ENCODE measurements around the gene CYB561A3.

The CYB561A3 gene

GRCh38 chr11:61345170-61345610 is 16.5 kb downstream of the CYB561A3 start:
- no peak for DNase-seq (ENCODE audit: low read depth)

- DNase-seq (ENCODE audit: low read depth): no peak
These were observed 17.6 kb downstream of the CYB561A3 start for GRCh38 chr11:61343792-61344745.

GRCh38 chr11:61342207-61342803 is 19.4 kb downstream of the CYB561A3 start:
- DNase-seq (ENCODE audit: low read depth): no peak

GRCh38 chr11:61341706-61342105 is 20.0 kb downstream of the CYB561A3 start:
- no peak for DNase-seq (ENCODE audit: low read depth)

- no peak for DNase-seq (ENCODE audit: low read depth)
These were observed 20.7 kb downstream of the CYB561A3 start for GRCh38 chr11:61340979-61341378.

- DNase-seq (ENCODE audit: low read depth): no peak
These were observed 22.2 kb downstream of the CYB561A3 start for GRCh38 chr11:61339490-61339878.

GRCh38 chr11:61338783-61339489 is 22.7 kb downstream of the CYB561A3 start:
- no peak for DNase-seq (ENCODE audit: low read depth)

GRCh38 chr11:61337706-61338470 is 23.8 kb downstream of the CYB561A3 start:
- DNase-seq (ENCODE audit: low read depth): no peak

- DNase-seq (ENCODE audit: low read depth): peak; percentile 69
These were observed 25.3 kb downstream of the CYB561A3 start for GRCh38 chr11:61336171-61336935.

- DNase-seq (ENCODE audit: low read depth): no peak
These were observed 26.3 kb downstream of the CYB561A3 start for GRCh38 chr11:61335355-61335710.

- DNase-seq (ENCODE audit: low read depth): no peak
These were observed 27.0 kb downstream of the CYB561A3 start for GRCh38 chr11:61334434-61335354.

- no peak for DNase-seq (ENCODE audit: low read depth)
These were observed 27.9 kb downstream of the CYB561A3 start for GRCh38 chr11:61333550-61334433.

- peak; percentile 95 for DNase-seq (ENCODE audit: low read depth)
These were observed 28.7 kb downstream of the CYB561A3 start, which contains the start of the genes DDB1 and TKFC for GRCh38 chr11:61332797-61333549. TSS of gene DDB1 (minus strand) at chr11:61333105. CDS start at chr11:61332968, 137 bp downstream. TSS of gene TKFC (plus strand) at chr11:61333228. CDS start at chr11:61334729, 1,501 bp downstream.

- no peak for DNase-seq (ENCODE audit: low read depth)
These were observed 29.3 kb downstream of the CYB561A3 start for GRCh38 chr11:61332281-61332796.

GRCh38 chr11:61331651-61332050 is 30.0 kb downstream of the CYB561A3 start:
- DNase-seq (ENCODE audit: low read depth): no peak

- DNase-seq (ENCODE audit: low read depth): no peak
These were observed 31.8 kb downstream of the CYB561A3 start for GRCh38 chr11:61329871-61330270.

- no peak for DNase-seq (ENCODE audit: low read depth)
These were observed 33.3 kb downstream of the CYB561A3 start for GRCh38 chr11:61328351-61328750.

GRCh38 chr11:61327669-61328071 is 34.0 kb downstream of the CYB561A3 start:
- no peak for DNase-seq (ENCODE audit: low read depth)
